Vagina (tissue), 2 donors: ENCODE data around the gene PLP1.

ENCODE experiments used
- CTCF ChIP-seq, 3 experiments: fragments of 450-650 bp in 2 of 3; fragments of 200-600 bp in 1 of 3; sonication (generic) in 1 of 3; IDR thresholded peaks; one replicate each; pipeline ENCODE4 v1.5.1; 2017 to 2019; ENCODE audit warnings: antibody characterized with exemption in 3 of 3, mild to moderate bottlenecking in 2 of 3, moderate library complexity in 2 of 3
- POLR2AphosphoS5 ChIP-seq, 2 donors: sonication (generic); formaldehyde crosslinking; IDR thresholded peaks; one replicate each; pipeline ENCODE4 v1.9.0; 2017; ENCODE audit warnings: antibody characterized with exemption in 2 of 2, mild to moderate bottlenecking in 2 of 2, low read depth in 1 of 2; ENCODE audit not compliant: insufficient read depth in 1 of 2

GRCh38 chrX:103791228-103791627 lies 14.6 kb downstream of the PLP1 start:
- TF ChIP-seq CTCF (IDR thresholded peaks at IDR 0.05), result no peak
- TF ChIP-seq POLR2AphosphoS5 (IDR thresholded peaks at IDR 0.05; ENCODE audit: insufficient read depth in 1 of 2, low read depth in 1 of 2), result no peak
